OCI-LY7 (cell line): ENCODE measurements around the gene BPTF. TPM values are rescaled to one million over a fixed set of nuclear protein-coding genes. Genes with fewer than 3 reads are reported as not detected.
A peak's percentile ranks its signal among the peaks of the same experiment; 100 is the strongest.
"Not testable (repeated sequence)": the region's sequence is repeated elsewhere in the genome, so short reads cannot be mapped to it uniquely, and the experiment has no call there.

Experiments
- BruUV-seq: library from RNA; stranded (reverse); fragments of 400-500 nt; replicated peaks from 2 replicates; lab custom pipeline; 2021; lab: Mats Ljungman, UMichigan
- CTCF ChIA-PET: fragments of 300-600 bp; sonication (Branson Sonifier 250); formaldehyde crosslinking; loops from one replicate; lab custom pipeline; 2022; ENCODE audit warnings: antibody characterized with exemption; ENCODE audit not compliant: unreplicated experiment; lab: Charles Lee
- POLR2A ChIA-PET: fragments of 300-600 bp; sonication (Branson Sonifier 250); formaldehyde crosslinking; loops from one replicate; lab custom pipeline; 2022; ENCODE audit warnings: antibody characterized with exemption; lab: Charles Lee
- DNase-seq: peaks from one replicate; pipeline ENCODE4 v3.0.0-alpha.2; 2015; ENCODE audit warnings: low spot score
- H2AFZ ChIP-seq: fragments of 200-600 bp; sonication (generic), shearing (Covaris generic); 2 replicates; pipeline ENCODE4 v1.6.1; 2014; ENCODE audit warnings: mild to moderate bottlenecking, antibody characterized with exemption, low read length, moderate library complexity
- H3K27ac ChIP-seq: fragments of 200-600 bp; sonication (generic); 2 replicates; pipeline ENCODE4 v1.5.1; 2014; ENCODE audit warnings: mixed run types, low read depth, mild to moderate bottlenecking, moderate library complexity, low read length, inconsistent platforms; ENCODE audit not compliant: poor library complexity, severe bottlenecking
- H3K36me3 ChIP-seq: fragments of 200-600 bp; sonication (generic); 2 replicates; pipeline ENCODE4 v1.6.1; 2014; ENCODE audit warnings: mild to moderate bottlenecking, antibody characterized with exemption, low read length, moderate library complexity, mixed read lengths; ENCODE audit not compliant: insufficient read depth
- H3K4me1 ChIP-seq: fragments of 200-600 bp; sonication (generic); 2 replicates; pipeline ENCODE4 v1.5.1; 2014; ENCODE audit warnings: mild to moderate bottlenecking, low read length; ENCODE audit not compliant: insufficient read depth, poor library complexity, severe bottlenecking
- H3K4me2 ChIP-seq: fragments of 200-600 bp; sonication (generic); 2 replicates; pipeline ENCODE4 v1.6.1; 2014; ENCODE audit warnings: mild to moderate bottlenecking, low read length
- H3K4me3 ChIP-seq: fragments of 200-600 bp; sonication (generic); 2 replicates; pipeline ENCODE4 v1.5.1; 2014; ENCODE audit warnings: mild to moderate bottlenecking, low read depth, low read length; ENCODE audit not compliant: poor library complexity, severe bottlenecking
- H3K79me2 ChIP-seq: fragments of 200-600 bp; sonication (generic); 2 replicates; pipeline ENCODE4 v1.6.1; 2016; ENCODE audit warnings: low read depth, mild to moderate bottlenecking, low read length, moderate library complexity, mixed read lengths; ENCODE audit not compliant: insufficient read depth
- H3K9me2 ChIP-seq: fragments of 200-600 bp; sonication (generic); 2 replicates; pipeline ENCODE4 v1.6.1; 2016; ENCODE audit warnings: mild to moderate bottlenecking, low read length, mixed read lengths; ENCODE audit not compliant: insufficient read depth
- H3K9me3 ChIP-seq: fragments of 200-600 bp; sonication (generic); 2 replicates; pipeline ENCODE4 v1.6.1; 2014; ENCODE audit warnings: mild to moderate bottlenecking, mixed run types, low read length, mixed read lengths
- H4K20me1 ChIP-seq: fragments of 200-600 bp; sonication (generic); 2 replicates; pipeline ENCODE4 v1.6.1; 2014; ENCODE audit warnings: mild to moderate bottlenecking, antibody characterized with exemption, low read length, moderate library complexity, mixed read lengths; ENCODE audit not compliant: insufficient read depth
- EZH2phosphoT487 ChIP-seq: fragments of 200-600 bp; sonication (generic); IDR thresholded peaks from 2 replicates; pipeline ENCODE4 v1.6.1; 2018; ENCODE audit warnings: low read depth, borderline replicate concordance, mild to moderate bottlenecking, mixed run types, antibody characterized with exemption, low read length, moderate library complexity, mixed read lengths
- intact Hi-C: fragments of 100-400 bp; cut with micrococcal nuclease; formaldehyde crosslinking; loops from one replicate; pipeline ENCODE4 v1.10.0; 2022; ENCODE audit not compliant: unreplicated experiment
- total RNA-seq, 2 experiments: library from RNA; depleted of rRNA in 1 of 2; stranded (reverse); fragments of >200 nt in 1 of 2; shearing (Covaris generic) in 1 of 2; gene quantifications; 2 replicates each; pipeline ENCODE4 v1.2.3, GENCODE V29; 2014 to 2022
- TF ChIP-seq, protein P1 (sequence below): fragments of 200-600 bp; sonication (generic); conservative IDR thresholded peaks from 2 replicates; pipeline ENCODE4 v1.5.1; 2014; ENCODE audit warnings: mild to moderate bottlenecking, antibody characterized with exemption, low read length, moderate library complexity, mixed read lengths

BPTF gene
- total RNA-seq, 2 experiments from 2014 or later, result 104 to 212 TPM

DNA sequence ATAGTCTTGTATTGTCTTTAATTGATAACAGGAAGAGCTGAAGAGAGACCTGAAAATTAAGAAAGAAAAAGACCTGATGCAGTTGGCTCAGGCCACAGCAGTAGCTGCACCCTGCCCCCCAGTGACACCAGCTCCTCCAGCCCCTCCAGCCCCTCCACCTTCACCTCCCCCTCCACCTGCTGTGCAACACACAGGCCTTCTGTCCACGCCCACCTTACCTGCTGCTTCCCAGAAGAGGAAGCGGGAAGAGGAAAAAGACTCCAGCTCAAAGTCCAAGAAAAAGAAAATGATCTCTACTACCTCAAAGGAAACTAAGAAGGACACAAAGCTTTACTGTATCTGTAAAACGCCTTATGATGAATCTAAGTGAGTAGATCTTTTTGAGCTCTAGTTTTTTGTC is 134.2 kb downstream of the BPTF start:
- no peaks in the 10 kb centered on the region for H4K20me1 ChIP-seq
- BruUV-seq, result no TSS peak

DNA sequence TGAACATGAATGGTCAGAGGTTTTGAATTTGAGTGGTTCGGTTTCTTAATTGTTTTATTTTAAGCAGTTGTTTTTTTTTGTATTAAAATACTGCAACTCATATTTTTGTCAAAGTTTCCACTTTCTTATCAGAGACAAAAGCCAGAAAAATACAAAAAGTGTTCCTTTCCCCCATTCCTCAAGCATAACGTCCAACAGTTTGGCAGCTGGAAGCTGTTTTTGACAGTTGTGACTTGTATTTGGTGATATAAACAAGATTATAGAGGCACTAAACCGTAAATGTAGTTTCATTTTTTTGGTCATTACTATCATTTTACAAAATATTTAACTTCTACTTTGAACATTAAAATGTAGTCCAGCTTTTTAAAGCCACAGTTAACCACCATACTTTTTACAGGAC is 135.0 kb downstream of the BPTF start:
- H3K79me2 ChIP-seq, H3K4me2 ChIP-seq, H3K27ac ChIP-seq, H3K4me3 ChIP-seq, H3K9me2 ChIP-seq, intact Hi-C loops, CTCF ChIA-PET, DNase-seq, H3K4me1 ChIP-seq, H4K20me1 ChIP-seq, H3K9me3 ChIP-seq, H2AFZ ChIP-seq: not testable (repeated sequence)
- H3K36me3 ChIP-seq, result peaks cover 77% of the 10 kb centered on the region
- TSS peak; percentile 25 for BruUV-seq
- POLR2A ChIA-PET, result interaction anchor here (2.5 kb wide), 1 partner anchor 18 kb away, joined by 7 read pairs; no protein-coding TSS in a partner anchor

More for the DNA sequence above, 134.2 kb downstream of the BPTF start:
- TF ChIP-seq, protein P1, sequence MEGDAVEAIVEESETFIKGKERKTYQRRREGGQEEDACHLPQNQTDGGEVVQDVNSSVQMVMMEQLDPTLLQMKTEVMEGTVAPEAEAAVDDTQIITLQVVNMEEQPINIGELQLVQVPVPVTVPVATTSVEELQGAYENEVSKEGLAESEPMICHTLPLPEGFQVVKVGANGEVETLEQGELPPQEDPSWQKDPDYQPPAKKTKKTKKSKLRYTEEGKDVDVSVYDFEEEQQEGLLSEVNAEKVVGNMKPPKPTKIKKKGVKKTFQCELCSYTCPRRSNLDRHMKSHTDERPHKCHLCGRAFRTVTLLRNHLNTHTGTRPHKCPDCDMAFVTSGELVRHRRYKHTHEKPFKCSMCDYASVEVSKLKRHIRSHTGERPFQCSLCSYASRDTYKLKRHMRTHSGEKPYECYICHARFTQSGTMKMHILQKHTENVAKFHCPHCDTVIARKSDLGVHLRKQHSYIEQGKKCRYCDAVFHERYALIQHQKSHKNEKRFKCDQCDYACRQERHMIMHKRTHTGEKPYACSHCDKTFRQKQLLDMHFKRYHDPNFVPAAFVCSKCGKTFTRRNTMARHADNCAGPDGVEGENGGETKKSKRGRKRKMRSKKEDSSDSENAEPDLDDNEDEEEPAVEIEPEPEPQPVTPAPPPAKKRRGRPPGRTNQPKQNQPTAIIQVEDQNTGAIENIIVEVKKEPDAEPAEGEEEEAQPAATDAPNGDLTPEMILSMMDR, result peak; percentile 33; the same call in 1 of the 2 replicates
- TF ChIP-seq EZH2phosphoT487, result no peak
- ChIA-PET CTCF (interaction anchor here (0.6 kb wide), 1 partner anchor 43 kb away, joined by 3 read pairs; no protein-coding TSS in a partner anchor), POLR2A (interaction anchor here (0.6 to 2.5 kb wide), 3 partner anchors 12 to 27 kb away, joined by 3 to 7 read pairs (median 3); no protein-coding TSS in a partner anchor)
- no peak for DNase-seq
- H3K4me2 ChIP-seq, result no peak overlapping the region
- intact Hi-C loops, result no loop called here
- no peaks in the 10 kb centered on the region for H3K4me1 ChIP-seq
- peaks cover 77% of the 10 kb centered on the region for H3K36me3 ChIP-seq
- no peak overlapping the region for H3K27ac ChIP-seq
- H3K9me3 ChIP-seq, result no peaks in the 10 kb centered on the region
- no peak overlapping the region for H3K4me3 ChIP-seq
- no peaks in the 10 kb centered on the region for H3K79me2 ChIP-seq
- H2AFZ ChIP-seq, result no peak overlapping the region
- H3K9me2 ChIP-seq, result no peaks in the 10 kb centered on the region

DNA sequence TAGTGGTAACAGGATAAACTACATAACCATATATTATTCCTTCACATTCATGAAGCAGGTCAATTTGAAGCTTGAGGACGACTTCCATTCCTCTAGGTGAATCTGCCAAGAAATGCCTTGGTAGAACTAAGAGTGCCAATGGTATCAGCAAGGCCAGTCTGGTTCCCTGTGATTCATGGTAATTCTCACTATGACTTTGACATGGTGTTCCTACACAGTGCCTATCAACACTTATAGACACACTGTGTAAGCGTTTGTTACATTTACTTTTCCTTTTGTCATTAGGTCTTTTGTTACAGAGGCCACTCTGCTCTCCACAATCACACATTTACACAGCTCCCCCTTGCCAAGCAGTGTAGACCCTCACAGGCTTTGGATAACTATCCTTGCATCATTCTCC is 136.9 kb downstream of the BPTF start:
- H3K27ac ChIP-seq, H3K4me3 ChIP-seq, H3K4me1 ChIP-seq, intact Hi-C loops, H3K4me2 ChIP-seq, H3K9me2 ChIP-seq, H3K9me3 ChIP-seq, H2AFZ ChIP-seq, DNase-seq, H4K20me1 ChIP-seq, CTCF ChIA-PET, H3K79me2 ChIP-seq, BruUV-seq: not testable (repeated sequence)
- H3K36me3 ChIP-seq, result peaks cover 85% of the 10 kb centered on the region
- POLR2A ChIA-PET, result interaction anchor here (0.6 to 0.8 kb wide), 2 partner anchors 19 to 144 kb away, joined by 3 read pairs; no protein-coding TSS in a partner anchor
